Hepatocyte (in vitro differentiated cells): ENCODE results near the gene BAIAP3. TPM values are rescaled to one million over a fixed set of nuclear protein-coding genes. Genes with fewer than 3 reads are reported as not detected.
"Not testable (repeated sequence)": the region's sequence is repeated elsewhere in the genome, so short reads cannot be mapped to it uniquely, and the experiment has no call there.

Experiments
- DNase-seq: peaks from one replicate; pipeline ENCODE4 v3.0.0-alpha.2; 2016; ENCODE audit warnings: low spot score
- H2AFZ ChIP-seq: fragments of 200-600 bp; sonication (generic); 2 replicates; pipeline ENCODE4 v1.6.0; 2016; ENCODE audit warnings: antibody characterized with exemption, mild to moderate bottlenecking
- H3K27ac ChIP-seq: fragments of 200-600 bp; sonication (generic); 2 replicates; pipeline ENCODE4 v1.5.1; 2016; ENCODE audit warnings: mild to moderate bottlenecking
- H3K27me3 ChIP-seq: fragments of 200-600 bp; sonication (generic); 2 replicates; pipeline ENCODE4 v1.6.1; 2016
- H3K36me3 ChIP-seq: fragments of 200-600 bp; sonication (generic); replicated peaks from 2 replicates; pipeline ENCODE4 v1.5.1; 2016; ENCODE audit warnings: low read depth; ENCODE audit not compliant: insufficient read depth
- H3K4me1 ChIP-seq: fragments of 200-600 bp; sonication (generic); 2 replicates; pipeline ENCODE4 v1.5.1; 2016; ENCODE audit warnings: mild to moderate bottlenecking, moderate library complexity; ENCODE audit not compliant: insufficient read depth
- H3K4me2 ChIP-seq: fragments of 200-600 bp; sonication (generic); 2 replicates; pipeline ENCODE4 v1.6.0; 2016
- H3K4me3 ChIP-seq: fragments of 200-600 bp; sonication (generic); 2 replicates; pipeline ENCODE4 v1.5.1; 2016; ENCODE audit warnings: mild to moderate bottlenecking
- H3K79me2 ChIP-seq: fragments of 200-600 bp; sonication (generic); 2 replicates; pipeline ENCODE4 v1.6.0; 2017; ENCODE audit warnings: mild to moderate bottlenecking
- H3K9me2 ChIP-seq: fragments of 200-600 bp; sonication (generic); replicated peaks from 2 replicates; pipeline ENCODE4 v1.6.0; 2017; ENCODE audit warnings: mild to moderate bottlenecking; ENCODE audit not compliant: insufficient read depth
- H3K9me3 ChIP-seq: fragments of 200-600 bp; sonication (generic); 2 replicates; pipeline ENCODE4 v1.5.1; 2016; ENCODE audit warnings: low read depth, mild to moderate bottlenecking
- H4K20me1 ChIP-seq: fragments of 200-600 bp; sonication (generic); 2 replicates; pipeline ENCODE4 v1.6.0; 2016; ENCODE audit warnings: mild to moderate bottlenecking; ENCODE audit not compliant: insufficient read depth, poor library complexity, severe bottlenecking
- CTCF ChIP-seq: fragments of 200-600 bp; sonication (generic); IDR thresholded peaks from 2 replicates; pipeline ENCODE4 v1.5.1; 2016; ENCODE audit warnings: antibody characterized with exemption, mild to moderate bottlenecking; ENCODE audit not compliant: poor library complexity
- EZH2 ChIP-seq: fragments of 200-600 bp; sonication (generic); IDR thresholded peaks from 2 replicates; pipeline ENCODE4 v1.6.1; 2016; ENCODE audit warnings: antibody characterized with exemption, mild to moderate bottlenecking, borderline replicate concordance
- EZH2phosphoT487 ChIP-seq: fragments of 200-600 bp; sonication (generic); IDR thresholded peaks from one replicate; pipeline ENCODE4 v1.6.1; 2018; ENCODE audit warnings: antibody characterized with exemption, mild to moderate bottlenecking, low read depth, moderate library complexity; ENCODE audit not compliant: unreplicated experiment, severe bottlenecking
- WGBS: methylation state at CpG from one replicate; pipeline ENCODE4 v1.1.6; 2016; ENCODE audit warnings: low lambda C conversion rate; ENCODE audit errors: missing lambda C conversion rate; 5-methylcytosine and 5-hydroxymethylcytosine counted together
- polyA plus RNA-seq: library from polyadenylated mRNA; unstranded; fragments of >200 nt; fragmentation: Nextera tagmentation; extraction: Ambion mirVana; gene quantifications from 2 replicates; pipeline ENCODE4 v1.2.1, GENCODE V29; 2016
- total RNA-seq: library from RNA; depleted of rRNA; stranded (reverse); fragments of >200 nt; gene quantifications from 2 replicates; pipeline ENCODE4 v1.2.3, GENCODE V29; 2014

Gene BAIAP3
- total and polyA plus RNA-seq, 2 experiments from 2014 or later, result 2.4 to 3.0 TPM

DNA sequence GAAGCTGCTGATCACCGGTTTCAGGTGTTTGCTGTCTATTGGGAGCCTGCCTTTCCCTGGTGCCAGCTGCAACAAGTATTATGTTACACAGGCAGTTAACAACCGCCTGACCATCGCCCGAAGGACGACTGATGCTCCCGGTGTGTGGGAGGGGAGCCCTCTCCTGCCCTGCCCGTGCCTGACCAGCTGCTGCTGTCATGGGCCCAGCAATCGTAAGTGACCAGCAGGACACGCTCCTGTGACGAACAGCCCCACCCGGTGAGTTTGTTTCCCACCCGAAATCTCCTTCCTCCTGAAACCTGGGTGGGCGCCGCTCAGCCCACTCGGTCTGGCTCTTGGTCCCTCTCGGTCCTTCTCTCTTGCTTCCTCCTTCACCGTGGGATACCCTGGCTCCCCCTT is 41.9 kb upstream of the BAIAP3 start:
- no peak for TF ChIP-seq CTCF
- no peak for TF ChIP-seq EZH2
- no peak for TF ChIP-seq EZH2phosphoT487
- H3K36me3 ChIP-seq, result no peaks in the 10 kb centered on the region
- H3K9me3 ChIP-seq, result no peaks in the 10 kb centered on the region
- no peak overlapping the region for H3K4me3 ChIP-seq
- no peaks in the 10 kb centered on the region for H3K9me2 ChIP-seq
- 74% methylated on average over 15 of the region's 17 CpGs for WGBS
- H3K27me3 ChIP-seq, result peaks cover 9% of the 10 kb centered on the region
- no peaks in the 10 kb centered on the region for H3K79me2 ChIP-seq
- peaks cover 8% of the 10 kb centered on the region for H3K4me1 ChIP-seq
- no peak overlapping the region for H3K4me2 ChIP-seq
- DNase-seq, result no peak
- H2AFZ ChIP-seq, result no peak overlapping the region
- no peak overlapping the region for H3K27ac ChIP-seq
- no peaks in the 10 kb centered on the region for H4K20me1 ChIP-seq

DNA sequence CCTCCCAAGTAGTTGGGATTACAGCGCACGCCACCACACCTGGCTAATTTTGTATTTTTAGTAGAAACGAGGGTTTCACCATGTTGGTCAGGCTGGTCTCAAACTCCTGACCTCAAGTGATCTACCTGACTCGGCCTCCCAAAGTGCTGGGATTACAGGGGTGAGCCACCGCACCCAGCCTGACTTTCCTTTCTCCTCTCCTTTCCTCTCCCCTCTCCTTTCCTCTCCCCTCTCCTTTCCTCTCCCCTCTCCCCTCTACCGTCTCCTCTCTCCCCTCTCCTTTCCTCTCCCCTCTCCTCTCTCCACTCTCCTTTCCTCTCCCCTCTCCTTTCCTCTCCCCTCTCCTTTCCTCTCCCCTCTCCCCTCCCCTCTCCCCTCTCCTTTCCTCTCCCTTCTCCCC is 41.2 kb upstream of the BAIAP3 start:
- H3K36me3 ChIP-seq, H3K27me3 ChIP-seq: not testable (repeated sequence)
- WGBS, result 91% methylated on average over 4 of the region's 6 CpGs

DNA sequence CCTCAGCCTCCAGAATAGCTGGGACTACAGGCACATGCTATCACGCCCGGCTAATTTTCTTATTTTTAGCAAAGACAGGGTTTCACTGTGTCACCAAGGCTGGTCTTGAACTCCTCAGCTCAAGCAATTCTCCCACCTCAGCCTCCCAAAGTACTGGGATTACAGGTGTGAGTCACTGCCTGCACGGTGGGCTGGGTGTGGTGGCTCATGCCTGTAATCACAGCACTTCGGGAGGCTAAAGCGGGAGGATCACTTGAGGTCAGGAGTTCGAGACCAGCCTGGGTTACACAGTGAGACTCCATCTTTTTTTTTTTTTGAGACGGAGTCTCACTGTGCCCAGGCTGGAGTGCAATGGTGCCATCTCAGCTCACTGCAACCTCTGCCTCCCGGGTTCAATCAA is 40.6 kb upstream of the BAIAP3 start:
- not testable (repeated sequence) for H3K27ac ChIP-seq, H3K79me2 ChIP-seq, H3K9me2 ChIP-seq, H3K4me2 ChIP-seq, H3K27me3 ChIP-seq, DNase-seq, H4K20me1 ChIP-seq, H3K36me3 ChIP-seq, H2AFZ ChIP-seq, H3K9me3 ChIP-seq, H3K4me3 ChIP-seq
- peaks cover 13% of the 10 kb centered on the region for H3K4me1 ChIP-seq
- 77% methylated on average over 8 of the region's 8 CpGs for WGBS

More for the DNA sequence above, 41.2 kb upstream of the BAIAP3 start:
- not testable (repeated sequence) for H3K79me2 ChIP-seq, H3K27ac ChIP-seq, H3K4me1 ChIP-seq, H3K4me3 ChIP-seq, DNase-seq, H4K20me1 ChIP-seq, H2AFZ ChIP-seq, H3K9me2 ChIP-seq, H3K4me2 ChIP-seq, H3K9me3 ChIP-seq

GRCh38 chr16:1293921-1294656 is 39.4 kb upstream of the BAIAP3 start:
- H3K79me2 ChIP-seq, result no peaks in the 10 kb centered on the region
- H4K20me1 ChIP-seq, result no peaks in the 10 kb centered on the region
- no peak overlapping the region for H3K4me3 ChIP-seq
- H3K9me2 ChIP-seq, result no peaks in the 10 kb centered on the region
- H3K4me2 ChIP-seq, result no peak overlapping the region
- no peak overlapping the region for H3K27ac ChIP-seq
- H3K9me3 ChIP-seq, result no peaks in the 10 kb centered on the region
- H2AFZ ChIP-seq, result no peak overlapping the region
- no peak for DNase-seq
- H3K27me3 ChIP-seq, result peaks cover 6% of the 10 kb centered on the region
- H3K4me1 ChIP-seq, result peaks cover 11% of the 10 kb centered on the region
- no peaks in the 10 kb centered on the region for H3K36me3 ChIP-seq
- TF ChIP-seq EZH2 (no peak), EZH2phosphoT487 (no peak)
- WGBS, result 73% methylated on average over 11 of the region's 11 CpGs

DNA sequence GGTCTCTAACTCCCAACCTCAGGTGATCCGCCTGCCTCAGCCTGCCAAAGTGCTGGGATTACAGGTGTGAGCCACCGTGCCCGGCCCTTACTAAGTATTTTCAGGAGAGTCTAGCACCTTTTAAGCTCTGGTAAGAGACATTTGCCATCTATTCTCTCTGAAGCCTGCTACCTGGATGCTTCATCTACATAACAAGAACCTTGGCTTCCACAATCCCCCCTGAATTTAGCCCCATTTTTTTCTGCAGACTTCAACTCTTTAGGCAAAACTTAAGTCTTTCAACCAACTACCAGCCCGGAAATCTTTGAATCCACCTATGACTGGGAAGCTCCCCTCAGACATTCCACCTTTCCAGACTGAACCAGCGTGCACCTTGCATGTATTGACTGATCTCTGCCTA is 38.0 kb upstream of the BAIAP3 start:
- Histone ChIP-seq H3K36me3 (no peaks in the 10 kb centered on the region), H3K4me1 (peaks cover 13% of the 10 kb centered on the region), H2AFZ (no peak overlapping the region), H3K4me3 (no peak overlapping the region), H3K27ac (no peak overlapping the region), H3K79me2 (no peaks in the 10 kb centered on the region), H4K20me1 (no peaks in the 10 kb centered on the region), H3K9me2 (no peaks in the 10 kb centered on the region), H3K9me3 (no peaks in the 10 kb centered on the region), H3K27me3 (no peaks in the 10 kb centered on the region), H3K4me2 (no peak overlapping the region)
- 53% methylated on average over 5 of the region's 5 CpGs for WGBS
- TF ChIP-seq CTCF (no peak), EZH2phosphoT487 (no peak), EZH2 (no peak)
- DNase-seq, result no peak

DNA sequence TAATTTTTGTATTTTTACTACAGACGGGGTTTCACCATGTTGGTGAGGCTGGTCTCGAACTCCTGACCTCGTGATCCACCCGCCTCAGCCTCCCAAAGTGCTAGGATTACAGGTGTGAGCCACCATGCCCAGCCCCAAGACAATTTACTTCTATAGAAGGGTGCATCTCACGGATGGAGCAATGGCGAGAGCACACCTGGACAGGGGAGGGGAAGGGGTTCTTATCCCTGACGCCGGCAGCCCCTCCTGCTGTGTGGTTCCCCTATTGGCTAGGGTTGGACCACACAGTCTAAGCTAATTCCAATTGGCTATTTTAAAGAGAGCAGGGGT is 36.8 kb upstream of the BAIAP3 start:
- WGBS, result 82% methylated on average over 8 of the region's 8 CpGs
- H3K27ac ChIP-seq, result peak overlapping the region; percentile 83
- not testable (repeated sequence) for H3K27me3 ChIP-seq, DNase-seq, H3K9me2 ChIP-seq, H3K79me2 ChIP-seq, H3K36me3 ChIP-seq, H2AFZ ChIP-seq, H4K20me1 ChIP-seq, H3K4me2 ChIP-seq, H3K9me3 ChIP-seq, H3K4me3 ChIP-seq, H3K4me1 ChIP-seq
